Activated B cell treated with CpG ODN at 0.5 μM for 24 hours (primary cell): ENCODE measurements around the gene SMU1. TPM values are rescaled to one million over a fixed set of nuclear protein-coding genes. Genes with fewer than 3 reads are reported as not detected.
A peak's percentile ranks its signal among the peaks of the same experiment; 100 is the strongest.

ENCODE experiments used
- ATAC-seq: fragments of 200-7000 bp; cut with Tn5 transposase; one replicate; pipeline ENCODE4 v1.10.0; 2021; ENCODE audit warnings: low read depth, mild to moderate bottlenecking, moderate library complexity
- CTCF ChIA-PET: fragments of 350-600 bp; sonication (Branson Sonifier 250); formaldehyde crosslinking; loops from one replicate; lab custom pipeline; 2021; ENCODE audit warnings: antibody characterized with exemption; lab: Charles Lee
- POLR2A ChIA-PET: fragments of 350-600 bp; sonication (Branson Sonifier 250); formaldehyde crosslinking; loops from one replicate; lab custom pipeline; 2021; ENCODE audit warnings: antibody characterized with exemption; lab: Charles Lee
- DNase-seq: peaks from one replicate; pipeline ENCODE4 v3.0.0; 2022
- H3K27ac Mint-ChIP-seq: one replicate; pipeline ENCODE4 v1.8.0; 2020; ENCODE audit warnings: mixed read lengths
- H3K27me3 Mint-ChIP-seq: one replicate; pipeline ENCODE4 v1.8.0; 2021; ENCODE audit warnings: mixed read lengths
- H3K36me3 Mint-ChIP-seq: one replicate; pipeline ENCODE4 v1.8.0; 2021; ENCODE audit warnings: low read depth, mixed read lengths
- H3K4me1 Mint-ChIP-seq: one replicate; pipeline ENCODE4 v1.8.0; 2021; ENCODE audit warnings: mixed read lengths
- H3K4me3 Mint-ChIP-seq: one replicate; pipeline ENCODE4 v1.8.0; 2020; ENCODE audit warnings: mild to moderate bottlenecking, mixed read lengths
- H3K9me3 Mint-ChIP-seq: one replicate; pipeline ENCODE4 v1.8.0; 2020; ENCODE audit warnings: mixed read lengths
- CTCF ChIP-seq: fragments of 200-600 bp; IDR thresholded peaks from one replicate; pipeline ENCODE4 v1.8.0; 2022; ENCODE audit warnings: antibody characterized with exemption, mild to moderate bottlenecking
- intact Hi-C: fragments of 100-400 bp; cut with micrococcal nuclease; formaldehyde crosslinking; loops from one replicate; pipeline ENCODE4 v1.15.1; 2024
- total RNA-seq: library from RNA; stranded (reverse); gene quantifications from 2 replicates; pipeline ENCODE4 v1.2.3, GENCODE V29; 2022

SMU1 gene
- total RNA-seq, 1 donor from 2014 or later = 28.1 TPM

- Mint-ChIP-seq H3K36me3 (peaks cover 54% of the 10 kb centered on the region), H3K4me1 (peaks cover 16% of the 10 kb centered on the region), H3K27me3 (no peaks in the 10 kb centered on the region), H3K4me3 (peak overlapping the region; percentile 83), H3K27ac (peak overlapping the region; percentile 50), H3K9me3 (no peaks in the 10 kb centered on the region)
- peak; percentile 82 for ATAC-seq
- peak; percentile 54 for DNase-seq
- no peak for TF ChIP-seq CTCF
- intact Hi-C loops = loop anchor here (1.0 to 5.0 kb wide), 3 partner anchors 19 to 33 kb away; partner anchors contain the start of genes DNAJA1 and SMU1
- CTCF ChIA-PET = interaction anchor here (2.4 kb wide), 1 partner anchor 182 kb away, joined by 5 read pairs; no protein-coding TSS in a partner anchor
- POLR2A ChIA-PET = interaction anchor here (0.6 to 5.9 kb wide), 3 partner anchors 18 to 44 kb away, joined by 4 to 39 read pairs (median 5); partner anchors contain the start of genes DNAJA1 and SMU1
Observed at GRCh38 chr9:33044162-33044673, 32.3 kb downstream of the SMU1 start.

- intact Hi-C loops = loop anchor here (1.0 to 5.0 kb wide), 3 partner anchors 18 to 34 kb away; partner anchors contain the start of genes DNAJA1 and SMU1
- POLR2A ChIA-PET = interaction anchor here (0.6 to 5.9 kb wide), 2 partner anchors 17 to 43 kb away, joined by 5 to 39 read pairs; partner anchors contain the start of gene DNAJA1
- no peak for ATAC-seq
Observed at GRCh38 chr9:33043671-33044070, 32.8 kb downstream of the SMU1 start.

GRCh38 chr9:33042473-33042872 is 34.0 kb downstream of the SMU1 start:
- no peak for ATAC-seq
- no peak for TF ChIP-seq CTCF
- H3K4me1 Mint-ChIP-seq = peaks cover 16% of the 10 kb centered on the region
- ChIA-PET CTCF (interaction anchor here (0.5 kb wide), 1 partner anchor 127 kb away, joined by 3 read pairs; no protein-coding TSS in a partner anchor), POLR2A (interaction anchor here (5.9 kb wide), 1 partner anchor 16 kb away, joined by 39 read pairs; the partner anchor contains the start of gene DNAJA1)
- no peak overlapping the region for H3K4me3 Mint-ChIP-seq
- intact Hi-C loops = loop anchor here (5.0 kb wide), 1 partner anchor 35 kb away; the partner anchor contains the start of gene SMU1
- no peaks in the 10 kb centered on the region for H3K27me3 Mint-ChIP-seq
- H3K36me3 Mint-ChIP-seq = peaks cover 51% of the 10 kb centered on the region
- no peaks in the 10 kb centered on the region for H3K9me3 Mint-ChIP-seq
- H3K27ac Mint-ChIP-seq = no peak overlapping the region
- no peak for DNase-seq

More at GRCh38 chr9:33043671-33044070, 32.8 kb downstream of the SMU1 start:
- Mint-ChIP-seq H3K4me1 (peaks cover 16% of the 10 kb centered on the region), H3K9me3 (no peaks in the 10 kb centered on the region), H3K4me3 (peak overlapping the region; percentile 83), H3K27ac (peak overlapping the region; percentile 27), H3K36me3 (peaks cover 53% of the 10 kb centered on the region), H3K27me3 (no peaks in the 10 kb centered on the region)
- CTCF ChIA-PET = interaction anchor here (2.4 kb wide), 1 partner anchor 182 kb away, joined by 5 read pairs; no protein-coding TSS in a partner anchor
- TF ChIP-seq CTCF = no peak
- DNase-seq = no peak

GRCh38 chr9:33041432-33042188 is 34.9 kb downstream of the SMU1 start:
- TF ChIP-seq CTCF = no peak
- DNase-seq = no peak
- H3K4me1 Mint-ChIP-seq = peaks cover 16% of the 10 kb centered on the region
- no peaks in the 10 kb centered on the region for H3K27me3 Mint-ChIP-seq
- H3K9me3 Mint-ChIP-seq = no peaks in the 10 kb centered on the region
- POLR2A ChIA-PET = interaction anchor here (5.9 kb wide), 1 partner anchor 15 kb away, joined by 39 read pairs; the partner anchor contains the start of gene DNAJA1
- H3K27ac Mint-ChIP-seq = no peak overlapping the region
- H3K4me3 Mint-ChIP-seq = no peak overlapping the region
- CTCF ChIA-PET = interaction anchor here (0.5 kb wide), 1 partner anchor 128 kb away, joined by 3 read pairs; no protein-coding TSS in a partner anchor
- peaks cover 49% of the 10 kb centered on the region for H3K36me3 Mint-ChIP-seq
- intact Hi-C loops = loop anchor here (5.0 kb wide), 1 partner anchor 36 kb away; the partner anchor contains the start of gene SMU1
- no peak for ATAC-seq
